Erythroblast (primary cell): Measurements from ENCODE around the gene RBM4B.

Source experiments
- GATA1 ChIP-seq: IDR thresholded peaks from 2 replicates; pipeline ENCODE4 v1.6.1; 2011; ENCODE audit warnings: low read depth, mild to moderate bottlenecking, control low read depth, low read length, moderate library complexity
- POLR2A ChIP-seq: IDR thresholded peaks from 2 replicates; pipeline ENCODE4 v1.6.1; 2011; ENCODE audit warnings: mild to moderate bottlenecking, low read length

GRCh38 chr11:66704659-66705360, 27.1 kb upstream of the RBM4B start:
- TF ChIP-seq POLR2A (no peak), GATA1 (no peak)
